NCI-H2171 (cell line): ENCODE results near the gene TNS1.

Experiments used
- DNase-seq: peaks from one replicate; lab custom pipeline; 2025; lab: John Stamatoyannopoulos, UW

Gene TNS1

DNA sequence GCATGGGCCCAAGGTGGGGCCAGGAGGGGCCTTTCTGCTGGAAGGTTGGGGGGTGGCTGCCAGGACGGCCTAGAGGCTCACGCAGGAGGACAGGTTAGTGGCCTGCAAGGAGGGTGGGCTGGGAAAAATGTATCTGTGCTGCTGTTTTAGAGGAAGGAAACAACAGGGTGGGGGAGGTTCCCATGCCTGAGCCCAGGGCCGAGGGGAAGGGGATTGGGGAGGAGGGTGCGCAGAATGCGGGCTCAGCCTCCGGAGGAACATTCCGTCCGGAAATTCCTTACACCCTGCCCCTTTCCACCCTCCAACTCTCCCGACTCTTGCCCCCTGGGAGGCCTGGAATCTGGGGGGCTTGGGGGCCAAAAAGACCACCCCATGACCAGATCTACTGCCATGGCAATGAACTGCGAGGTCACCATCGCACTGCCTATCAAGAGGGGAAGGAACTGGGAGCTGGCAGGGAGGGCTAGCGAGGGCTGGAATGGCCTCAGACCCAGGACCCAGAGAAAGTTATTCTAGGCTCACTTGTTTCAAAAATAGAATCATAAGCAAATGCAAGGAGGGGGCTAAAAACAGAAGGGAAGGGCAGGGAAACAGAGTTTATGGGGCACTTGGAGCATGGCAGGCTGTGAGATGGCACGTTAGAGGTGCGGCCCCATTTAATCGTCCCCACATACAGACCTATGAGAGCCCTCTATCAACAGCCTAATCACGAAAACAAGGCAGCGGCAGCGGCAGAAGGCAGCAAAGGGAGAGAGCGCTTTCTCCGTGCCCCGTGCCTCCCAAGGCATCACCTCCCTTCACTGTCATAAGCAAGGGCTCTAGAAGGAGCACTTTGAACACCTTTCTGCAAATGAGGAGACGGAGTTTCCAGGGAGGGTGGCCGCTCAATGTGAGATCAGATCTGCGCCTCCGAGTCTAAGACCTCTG, 90.4 kb downstream of the TNS1 start:
- DNase-seq = no peak

DNA sequence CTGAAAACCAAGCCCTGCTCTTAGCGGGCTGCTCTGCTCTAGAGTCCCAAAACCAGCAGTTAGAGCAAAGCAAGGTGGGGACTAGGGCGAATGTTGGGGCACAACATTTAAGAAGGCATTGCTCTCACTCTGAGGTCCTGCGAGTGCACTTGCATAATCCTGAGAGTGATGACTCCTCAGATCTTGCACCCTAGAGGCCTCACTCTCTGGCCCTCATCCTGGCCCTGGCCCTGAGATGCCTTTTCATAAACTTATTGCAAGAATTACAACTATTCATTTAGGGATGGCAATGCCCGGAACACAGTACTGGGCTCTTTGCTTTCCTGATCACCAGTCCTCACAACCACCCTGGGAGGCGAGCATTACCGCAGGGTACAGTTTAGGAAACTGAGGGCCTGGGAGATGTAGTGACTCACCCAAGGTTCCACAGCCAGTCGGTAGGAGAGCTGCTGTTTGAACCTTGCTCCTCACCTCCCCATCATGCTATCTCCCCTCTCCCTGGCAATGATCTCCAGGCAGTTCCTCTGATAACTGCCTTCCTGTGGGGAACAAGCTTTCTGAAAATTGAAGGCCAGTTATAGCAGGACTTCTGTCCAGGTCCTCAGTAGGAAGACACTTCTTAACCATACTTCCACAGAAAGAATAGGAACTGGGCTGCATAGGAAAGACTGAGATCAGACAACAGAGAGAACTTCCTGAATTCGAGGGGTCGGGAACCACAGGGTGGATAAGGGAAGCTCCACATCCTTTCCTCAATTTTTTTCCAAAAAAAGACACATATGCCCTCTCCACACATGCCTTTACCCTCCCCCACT, 91.3 kb downstream of the TNS1 start:
- DNase-seq = no peak

DNA sequence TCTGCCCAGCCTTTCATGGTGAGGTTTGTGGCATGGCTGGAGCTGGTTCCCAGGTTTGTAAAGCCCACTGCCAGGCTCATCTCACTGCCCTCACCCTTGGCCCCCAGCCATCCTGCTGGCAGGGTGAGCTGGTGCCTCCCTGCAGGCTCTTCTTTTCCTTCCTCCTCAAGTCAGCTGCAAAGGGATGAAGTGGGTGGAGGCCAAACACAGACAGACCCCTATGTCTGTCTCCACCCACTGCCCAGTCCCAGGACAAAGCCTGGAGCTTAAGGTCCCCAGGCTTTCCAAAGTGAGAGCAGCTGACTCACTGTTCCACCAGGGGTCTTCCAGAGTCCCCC, 92.0 kb downstream of the TNS1 start:
- no peak for DNase-seq

DNA sequence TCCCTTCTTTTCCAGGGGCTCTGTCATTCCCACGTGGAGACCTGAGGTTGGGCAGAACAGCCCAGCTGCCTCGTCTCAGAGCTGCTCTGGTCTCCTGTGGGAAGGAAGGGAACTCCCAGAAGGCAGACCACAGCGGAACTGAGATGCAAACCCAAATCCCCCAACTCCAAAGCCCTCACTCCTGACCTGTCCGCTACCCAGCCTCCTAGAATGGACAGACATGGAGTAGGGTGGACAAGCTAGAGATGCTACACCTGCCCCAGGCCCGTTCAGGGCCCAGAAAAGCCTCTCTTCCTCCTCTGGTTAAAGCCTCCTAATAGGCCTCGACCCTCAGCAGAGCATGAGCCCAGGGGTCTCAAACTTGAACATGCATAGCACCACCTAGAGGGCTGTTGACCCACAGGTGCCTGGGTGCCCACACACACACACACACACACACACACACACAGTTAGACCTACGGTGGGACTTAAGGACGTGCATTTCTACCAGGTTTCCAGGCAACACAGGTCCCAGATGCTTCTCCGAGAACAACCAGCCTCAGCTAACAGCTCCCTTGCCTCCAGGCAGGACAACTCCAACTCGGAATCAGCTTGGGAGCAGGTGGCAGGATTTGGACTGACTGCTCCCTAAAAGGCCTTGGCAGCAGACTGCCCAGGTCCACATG, 93.5 kb downstream of the TNS1 start:
- DNase-seq = no peak

DNA sequence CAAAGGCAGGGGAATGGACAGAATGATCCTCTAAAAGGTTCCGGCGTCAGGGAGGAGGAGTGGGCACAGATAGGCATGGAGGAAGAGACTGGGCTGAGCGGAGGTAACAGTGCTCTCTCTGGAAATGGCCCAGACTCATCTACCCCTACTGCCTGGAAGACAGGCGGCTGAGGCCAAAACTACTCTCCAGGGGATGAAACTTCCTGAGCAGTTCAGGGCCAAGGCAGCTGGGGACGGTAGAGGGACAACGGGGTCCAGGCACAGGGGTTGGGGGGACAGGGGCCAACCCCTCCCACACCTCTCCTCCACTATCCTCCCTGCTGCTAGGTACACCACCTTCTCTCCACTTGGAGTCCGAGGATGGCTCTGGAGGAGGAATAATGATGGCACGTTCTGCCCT, 94.3 kb downstream of the TNS1 start:
- DNase-seq = no peak

DNA sequence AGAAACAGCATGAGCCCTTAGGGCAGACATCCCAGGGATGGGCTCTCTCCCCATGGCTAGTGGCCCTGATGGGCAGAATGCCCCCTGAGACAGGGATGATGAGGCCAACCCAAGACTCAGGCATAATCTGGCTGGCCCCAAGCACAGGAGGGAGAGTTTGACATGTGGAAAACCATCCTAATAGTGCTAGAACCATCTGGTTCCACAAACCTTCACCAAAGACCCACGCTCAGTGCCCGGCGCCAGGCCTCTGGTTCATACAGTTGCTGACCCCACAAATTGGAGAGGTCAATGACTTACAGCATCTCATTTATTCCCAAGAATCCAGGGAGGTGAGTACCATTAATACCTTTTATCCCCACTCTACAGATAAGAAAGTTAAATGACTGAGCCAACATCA, 95.5 kb downstream of the TNS1 start:
- no peak for DNase-seq

DNA sequence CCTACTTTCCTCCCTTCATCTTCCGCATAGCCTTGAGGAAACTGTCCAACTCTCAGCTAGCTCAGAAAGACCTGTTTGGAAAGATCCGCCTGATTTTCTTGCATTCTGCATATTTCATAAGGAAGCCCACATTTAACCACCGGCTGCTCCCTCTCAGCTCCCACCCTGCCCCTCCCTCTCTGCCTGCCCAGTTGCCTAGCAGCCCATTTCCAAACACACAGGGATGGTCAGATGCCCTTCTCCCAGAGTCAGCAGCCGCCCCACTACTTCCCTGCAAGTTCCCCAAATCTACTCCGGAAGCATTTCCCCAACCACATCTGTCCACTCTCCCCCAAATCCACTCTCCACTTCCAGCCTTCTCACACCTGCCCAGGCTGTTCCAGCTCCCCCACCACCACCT, 96.0 kb downstream of the TNS1 start:
- no peak for DNase-seq

DNA sequence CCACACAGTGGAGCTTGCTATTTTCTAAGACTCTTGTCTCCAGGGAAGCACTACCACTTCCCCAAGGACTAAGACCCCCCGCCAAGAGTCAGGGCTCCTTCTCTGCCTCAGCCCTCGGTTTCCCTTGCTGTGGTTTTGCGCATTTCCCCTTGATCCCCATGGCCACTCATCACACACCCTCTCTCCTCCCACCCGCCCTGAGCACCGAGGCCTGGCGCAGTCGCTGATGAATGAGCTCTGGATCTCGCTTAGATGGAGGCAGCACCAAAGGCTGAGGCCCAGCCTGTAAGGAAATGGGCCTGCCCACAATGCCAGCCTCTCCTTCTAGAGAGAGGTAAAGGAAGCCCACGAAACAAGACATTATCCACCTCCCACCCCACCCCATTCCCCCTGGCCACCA, 96.9 kb downstream of the TNS1 start:
- no peak for DNase-seq

DNA sequence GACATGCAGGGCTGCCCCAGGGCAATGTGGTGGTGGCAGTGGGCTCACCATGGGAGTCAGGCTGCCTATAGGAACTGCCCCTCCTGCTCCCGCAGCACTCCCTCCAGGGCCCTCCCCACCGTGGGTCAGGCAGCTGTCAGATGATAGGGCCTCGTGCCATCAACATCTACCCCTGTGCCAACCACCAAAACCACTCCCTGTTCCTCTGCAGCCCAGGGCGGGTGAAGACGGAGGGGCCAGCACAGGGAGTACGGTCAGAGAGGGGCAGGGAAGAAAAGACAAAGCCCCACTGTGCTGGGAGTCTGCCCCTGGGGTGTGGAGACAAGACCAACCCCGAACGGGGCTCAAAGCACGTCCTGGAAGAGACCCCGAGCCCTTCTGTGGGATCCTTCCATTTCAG, 97.4 kb downstream of the TNS1 start:
- DNase-seq = no peak

DNA sequence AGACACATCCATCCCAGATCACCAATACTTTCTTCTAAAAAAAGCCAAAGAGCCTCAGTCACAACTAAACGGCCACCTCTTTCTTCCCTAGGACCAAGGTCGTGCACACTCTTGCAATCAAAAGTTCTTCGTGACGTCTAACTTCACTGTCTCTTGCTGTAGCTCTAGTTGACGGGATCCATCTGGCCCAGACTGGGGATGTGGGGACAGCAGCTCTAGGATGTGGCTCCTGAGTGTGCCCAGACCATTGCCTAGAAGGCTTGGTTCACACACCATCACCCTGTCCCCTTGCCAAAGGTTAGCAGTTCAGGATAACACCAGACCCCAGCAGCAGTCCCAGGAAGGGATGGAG, 98.2 kb downstream of the TNS1 start:
- no peak for DNase-seq

DNA sequence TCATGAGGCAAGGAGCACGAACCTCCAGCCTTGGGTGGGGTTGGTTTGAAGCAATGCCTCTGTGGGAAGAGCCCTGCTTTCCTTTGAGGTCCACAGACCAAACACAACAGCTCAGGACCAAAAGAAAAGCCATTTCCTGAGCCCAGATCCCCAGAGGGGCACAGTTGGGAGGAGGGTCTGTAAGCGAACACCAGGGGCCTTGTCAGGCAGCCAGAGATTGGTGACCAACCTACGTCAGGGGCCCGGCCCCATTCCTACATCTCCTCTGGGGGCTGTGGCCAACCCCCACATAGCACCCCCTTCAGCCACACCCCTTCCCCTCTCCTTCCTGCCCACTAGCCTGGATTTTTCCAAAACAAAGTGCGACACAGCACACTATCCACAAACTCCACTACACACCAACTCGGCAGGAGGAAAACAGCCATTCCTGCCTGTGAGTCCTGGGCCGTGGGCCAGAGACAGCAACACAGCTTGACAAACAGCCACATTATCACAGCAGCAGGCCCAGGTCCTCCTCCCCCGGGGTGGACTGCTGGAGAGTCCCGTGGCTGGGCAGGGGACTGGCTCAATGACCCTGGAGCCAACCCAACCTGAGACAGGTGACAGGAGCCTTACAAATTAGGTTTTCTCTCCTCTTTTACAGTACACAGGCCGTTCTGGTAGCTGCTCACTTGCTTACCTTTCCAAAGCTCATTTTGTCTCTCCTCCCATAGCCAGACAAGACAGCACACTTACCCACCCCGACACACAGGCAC, 98.8 kb downstream of the TNS1 start:
- DNase-seq = no peak

DNA sequence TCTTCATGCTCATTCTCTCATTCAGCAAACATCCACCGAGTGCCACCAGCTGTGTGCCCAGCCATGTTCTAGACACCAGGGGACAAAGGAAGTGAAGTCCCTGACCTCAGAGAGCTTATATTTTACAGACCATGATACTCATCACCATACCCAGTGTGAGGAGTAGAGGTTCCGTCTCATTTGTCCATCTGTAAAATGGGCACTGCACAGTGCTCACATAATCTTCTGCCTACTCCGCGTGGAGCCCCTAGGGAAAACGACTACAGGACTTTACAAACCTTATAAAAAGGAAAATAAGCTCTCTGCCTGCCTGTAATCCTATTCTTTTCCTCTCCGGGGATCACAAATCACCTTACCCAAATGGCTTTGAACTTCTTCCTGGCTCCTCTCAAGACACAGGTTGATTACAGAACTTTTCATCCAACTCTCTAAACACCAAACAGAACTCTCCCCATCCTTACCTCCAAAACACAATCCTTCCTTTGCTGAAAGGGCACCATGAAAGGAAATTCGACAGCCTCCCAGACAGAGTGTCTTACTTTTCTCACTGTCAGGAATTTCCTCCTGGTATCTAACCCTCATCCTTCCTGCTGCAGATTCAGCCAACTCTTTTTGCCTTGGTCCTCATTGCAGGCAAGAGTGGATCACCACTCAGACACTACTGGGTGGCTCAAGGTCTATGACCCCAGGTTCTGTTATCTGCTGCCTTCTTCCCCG, 99.5 kb downstream of the TNS1 start:
- no peak for DNase-seq

DNA sequence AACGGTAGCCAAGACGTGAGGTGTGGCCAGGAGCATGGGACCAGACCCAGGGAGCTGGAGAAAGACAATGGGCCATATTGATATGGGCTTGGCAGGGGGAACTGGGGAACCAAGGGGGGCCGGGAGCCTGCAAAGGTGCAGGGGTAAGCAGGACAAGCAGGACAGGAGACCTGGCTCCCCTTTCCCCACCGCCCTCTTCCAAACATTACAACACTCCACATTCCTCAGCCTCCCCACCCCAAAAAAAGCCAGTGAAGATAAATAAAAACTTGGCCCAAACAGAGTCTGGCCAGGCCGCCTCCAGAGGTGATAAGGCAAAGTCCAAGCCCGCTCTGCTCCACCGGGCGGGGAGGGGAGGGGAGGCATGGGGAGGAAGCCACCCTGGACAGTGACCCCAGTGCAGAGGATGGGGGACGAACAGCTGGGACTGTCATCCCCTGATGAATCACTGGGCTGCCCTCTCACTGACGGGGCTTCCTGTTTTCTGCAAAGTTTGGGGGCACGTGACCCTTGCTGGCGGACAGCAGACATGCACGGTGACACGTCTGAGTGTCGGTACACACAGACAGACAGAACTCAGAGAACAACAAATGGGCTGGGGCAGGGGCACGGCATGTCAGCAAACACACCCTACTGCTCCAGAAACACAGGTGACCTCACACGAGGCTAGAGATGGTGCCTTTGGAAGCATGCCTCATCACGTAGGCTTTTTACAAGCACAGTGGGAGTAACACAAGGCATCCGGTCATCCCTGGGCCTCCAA, 100.2 kb downstream of the TNS1 start:
- no peak for DNase-seq

DNA sequence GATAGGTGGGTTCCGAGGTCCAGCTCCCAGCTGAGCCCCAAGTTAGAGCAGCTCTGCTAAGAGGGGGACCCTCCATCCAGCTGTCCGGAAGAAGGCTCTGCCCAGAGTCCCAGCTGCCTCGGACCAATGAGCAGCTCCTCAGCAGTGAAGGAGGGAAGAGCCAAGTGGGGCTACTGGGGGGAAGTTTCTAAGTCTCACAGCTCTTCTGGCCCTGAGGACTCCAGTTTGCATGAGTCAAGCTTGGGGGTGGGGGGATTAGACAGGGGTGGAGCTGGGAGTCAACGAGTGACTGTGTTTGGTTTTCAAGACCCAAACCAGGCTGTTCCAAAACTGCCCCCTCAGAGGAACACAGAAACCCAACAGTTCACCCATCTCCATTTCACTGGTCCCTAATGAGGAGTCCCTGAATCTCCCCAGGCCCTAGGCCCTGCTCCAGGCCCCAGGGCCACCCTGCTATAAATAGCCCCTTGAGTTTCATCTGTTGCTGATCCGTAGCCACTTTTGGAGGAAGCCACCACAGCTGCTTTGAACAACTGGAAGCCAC, 100.9 kb downstream of the TNS1 start:
- DNase-seq = no peak

DNA sequence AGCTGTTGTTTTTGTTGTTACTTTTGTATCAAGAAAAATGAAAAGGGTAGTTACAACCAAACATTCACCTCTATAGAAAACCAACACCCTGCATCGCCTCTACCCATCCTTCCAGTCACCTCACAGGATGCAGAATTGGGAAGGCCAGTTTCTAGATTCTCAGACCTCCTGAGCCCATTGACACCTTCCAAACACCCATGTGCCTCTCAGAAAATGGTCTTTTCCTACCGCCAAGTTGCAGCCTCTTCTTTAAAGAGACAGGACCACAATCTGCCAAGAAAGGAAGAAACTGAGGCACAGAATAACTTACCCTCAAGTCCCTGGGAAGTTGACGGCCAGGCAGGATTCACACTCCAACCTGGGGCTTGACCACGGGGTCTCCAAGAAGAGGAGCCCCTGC, 101.4 kb downstream of the TNS1 start:
- DNase-seq = no peak

DNA sequence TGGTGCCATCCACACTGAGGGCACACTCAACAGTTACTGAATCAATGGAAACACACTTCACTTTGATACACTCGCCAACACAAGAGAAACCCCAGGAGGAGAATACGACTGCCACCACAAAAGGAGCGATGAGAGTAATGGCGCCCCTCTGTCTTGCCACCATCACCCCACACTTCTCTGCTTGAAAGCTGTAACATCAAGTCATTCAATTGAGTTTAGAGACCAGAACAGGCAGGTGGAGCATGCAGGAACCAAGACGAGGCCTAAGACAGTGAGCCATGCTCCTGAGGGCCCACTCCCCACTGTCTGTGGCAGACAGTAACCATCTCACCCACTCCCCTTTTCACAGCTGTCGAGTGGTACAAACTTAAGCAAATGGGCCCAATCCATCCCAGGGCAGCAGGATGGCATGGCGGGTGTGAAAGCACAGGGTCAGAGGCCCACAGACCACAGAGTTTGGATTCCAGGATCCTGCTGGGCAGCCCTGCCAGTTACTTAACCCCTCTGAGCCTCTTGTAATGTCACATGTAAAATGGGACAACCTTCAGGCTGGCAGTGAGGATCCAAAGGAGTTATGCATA, 101.9 kb downstream of the TNS1 start:
- no peak for DNase-seq

DNA sequence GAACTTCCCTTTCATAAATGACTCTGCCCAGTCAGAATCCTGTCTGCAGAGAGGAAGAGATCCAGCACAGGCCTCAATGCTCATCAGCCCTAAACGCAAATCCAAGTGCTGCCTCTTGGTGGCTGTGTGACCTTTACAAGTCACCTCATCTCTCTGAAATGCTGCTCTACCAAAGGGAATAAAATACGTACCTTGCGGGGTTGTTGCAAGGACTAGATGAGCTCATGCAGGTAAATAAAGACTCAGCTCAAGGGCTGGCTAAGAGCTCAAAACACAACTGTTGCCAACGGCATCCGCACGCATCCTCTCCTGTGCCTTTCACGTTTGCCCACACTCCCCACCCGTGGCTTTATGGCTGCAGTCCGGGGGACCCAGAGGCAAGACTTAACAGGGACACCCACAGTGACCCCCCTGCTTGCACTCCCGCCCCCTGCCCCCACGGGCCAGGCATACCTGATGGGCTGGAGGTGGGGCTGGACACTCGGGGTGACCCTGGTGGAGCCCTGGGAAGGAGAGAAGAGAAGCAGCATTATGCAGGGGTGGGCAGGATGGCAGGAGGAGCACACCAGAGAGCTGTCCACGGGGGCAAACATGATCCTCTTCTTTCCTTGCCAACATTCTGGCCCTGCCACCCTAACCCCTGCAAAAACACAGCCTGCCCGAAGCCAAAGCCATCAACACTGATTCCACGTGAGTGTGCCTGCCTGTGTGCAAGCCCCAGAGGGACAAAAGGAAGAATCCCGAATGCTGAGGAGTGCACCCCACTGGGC, 102.6 kb downstream of the TNS1 start:
- DNase-seq = no peak

DNA sequence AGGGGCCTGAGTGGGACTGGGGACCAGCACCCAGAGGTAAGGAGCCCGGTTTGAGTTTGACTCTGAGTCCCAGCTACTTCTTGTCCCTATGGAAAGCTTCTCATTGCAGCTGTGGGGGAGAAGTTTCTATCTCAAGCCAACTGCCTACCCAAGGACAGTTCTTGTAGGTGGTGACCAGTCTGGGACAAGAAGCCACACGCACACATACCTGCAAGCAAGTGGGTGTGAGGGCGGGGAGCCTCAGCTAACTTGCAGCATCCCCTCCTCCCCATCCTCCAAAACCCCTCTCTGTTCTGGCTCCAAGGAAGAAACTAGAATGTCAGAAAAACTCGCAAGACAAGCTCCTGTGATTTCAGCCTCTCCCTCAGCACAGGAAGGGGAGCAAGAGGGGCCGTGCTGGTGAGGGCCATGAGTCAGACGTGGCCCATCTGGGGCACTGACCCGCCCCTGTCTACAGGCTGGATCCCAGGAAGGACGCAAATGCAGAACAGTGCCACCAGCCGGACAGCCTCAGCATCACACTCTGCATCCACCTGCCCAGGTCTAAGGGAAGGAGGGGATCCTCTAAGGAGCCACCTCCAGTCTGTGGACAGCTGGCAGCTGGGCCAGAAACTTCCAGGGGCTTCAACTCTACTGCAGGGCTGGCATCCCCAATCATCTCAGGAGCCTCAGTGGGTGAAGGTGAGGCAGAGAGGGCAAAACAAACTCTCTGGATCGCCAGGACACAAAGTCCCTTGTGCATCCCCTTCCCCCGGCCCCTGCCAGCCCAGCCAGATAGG, 103.4 kb downstream of the TNS1 start:
- DNase-seq = no peak
